Frontal cortex (tissue), 4 donors: ENCODE data around the gene CHST9. TPM values are rescaled to one million over a fixed set of nuclear protein-coding genes. Genes with fewer than 3 reads are reported as not detected.
"Not testable (repeated sequence)": the region's sequence is repeated elsewhere in the genome, so short reads cannot be mapped to it uniquely, and the experiment has no call there.

ENCODE experiments used
- DNase-seq, 2 donors: peaks; one replicate each; pipeline ENCODE4 v3.0.0; 2012; ENCODE audit warnings: low spot score in 2 of 2
- FAIRE-seq: peaks from 2 replicates; lab custom pipeline; 2012; peaks lifted over from hg19 to GRCh38; lab: Jason Lieb, UNC
- total RNA-seq: library from RNA; depleted of rRNA; stranded (reverse); fragments of >200 nt; gene quantifications from one replicate; pipeline ENCODE4 v1.2.3, GENCODE V29; 2014
- donor health status: control.
- donor health status: control.
- donor health status: control.

CHST9 gene, protein sequence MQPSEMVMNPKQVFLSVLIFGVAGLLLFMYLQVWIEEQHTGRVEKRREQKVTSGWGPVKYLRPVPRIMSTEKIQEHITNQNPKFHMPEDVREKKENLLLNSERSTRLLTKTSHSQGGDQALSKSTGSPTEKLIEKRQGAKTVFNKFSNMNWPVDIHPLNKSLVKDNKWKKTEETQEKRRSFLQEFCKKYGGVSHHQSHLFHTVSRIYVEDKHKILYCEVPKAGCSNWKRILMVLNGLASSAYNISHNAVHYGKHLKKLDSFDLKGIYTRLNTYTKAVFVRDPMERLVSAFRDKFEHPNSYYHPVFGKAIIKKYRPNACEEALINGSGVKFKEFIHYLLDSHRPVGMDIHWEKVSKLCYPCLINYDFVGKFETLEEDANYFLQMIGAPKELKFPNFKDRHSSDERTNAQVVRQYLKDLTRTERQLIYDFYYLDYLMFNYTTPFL
- 2.4 TPM for total RNA-seq

DNA sequence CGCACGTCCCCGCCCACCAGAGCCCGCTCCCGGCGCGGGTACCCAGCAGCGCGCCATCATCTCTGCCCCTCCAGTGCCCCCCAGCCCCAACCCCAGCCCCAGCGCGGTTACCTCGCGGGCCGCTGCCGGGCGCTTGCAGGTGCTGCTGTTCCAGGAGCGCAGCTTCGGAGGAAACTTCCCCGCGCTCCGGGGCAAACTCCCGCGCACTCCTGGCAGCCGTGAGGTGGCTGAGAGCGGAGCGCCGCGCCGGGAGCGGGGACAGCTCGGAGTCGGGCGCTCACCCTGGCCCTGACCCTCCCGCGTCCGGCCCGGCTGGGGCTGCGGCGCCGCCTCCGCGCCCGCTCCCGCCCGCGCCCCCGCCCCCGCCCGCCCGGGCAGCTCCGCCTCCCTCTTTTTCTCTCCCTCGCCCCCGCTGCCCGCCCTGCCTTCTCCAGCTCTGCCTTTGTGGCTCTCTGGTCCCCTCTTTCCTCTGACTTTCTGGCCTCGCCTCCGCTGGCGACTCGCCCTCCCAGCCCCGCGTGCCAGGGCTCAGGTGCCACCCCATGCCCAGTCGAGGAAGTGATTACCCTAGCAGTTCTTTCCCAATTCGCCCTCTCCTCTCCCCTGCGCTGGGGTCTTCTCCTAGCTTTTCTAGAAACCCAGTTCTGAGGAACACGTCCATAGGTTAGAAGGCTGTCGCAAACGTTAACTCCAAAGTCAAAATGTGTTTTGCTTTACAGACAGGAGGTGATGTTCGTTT, at the start of gene CHST9:
CHST9 (minus strand) TSS at position 284 of the 739 bp plus-strand sequence. CDS start 42,499 bp downstream, outside the sequence.
- DNase-seq, result peak; percentile 46 to 59
- no peak for FAIRE-seq

DNA sequence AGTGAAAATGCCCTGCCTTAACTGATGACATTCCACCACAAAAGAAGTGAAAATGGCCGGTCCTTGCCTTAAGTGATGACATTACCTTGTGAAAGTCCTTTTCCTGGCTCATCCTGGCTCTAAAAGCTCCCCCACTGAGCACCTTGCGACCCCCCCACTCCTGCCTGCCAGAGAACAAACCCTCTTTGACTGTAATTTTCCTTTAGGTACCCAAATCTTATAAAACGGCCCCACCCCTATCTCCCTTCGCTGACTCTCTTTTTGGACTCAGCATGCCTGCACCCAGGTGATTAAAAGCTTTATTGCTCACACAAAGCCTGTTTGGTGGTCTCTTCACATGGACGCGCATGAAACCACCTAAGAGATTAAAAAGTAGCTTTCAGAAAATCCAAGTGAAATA, 47.2 kb upstream of the CHST9 start:
- DNase-seq, FAIRE-seq: not testable (repeated sequence)

DNA sequence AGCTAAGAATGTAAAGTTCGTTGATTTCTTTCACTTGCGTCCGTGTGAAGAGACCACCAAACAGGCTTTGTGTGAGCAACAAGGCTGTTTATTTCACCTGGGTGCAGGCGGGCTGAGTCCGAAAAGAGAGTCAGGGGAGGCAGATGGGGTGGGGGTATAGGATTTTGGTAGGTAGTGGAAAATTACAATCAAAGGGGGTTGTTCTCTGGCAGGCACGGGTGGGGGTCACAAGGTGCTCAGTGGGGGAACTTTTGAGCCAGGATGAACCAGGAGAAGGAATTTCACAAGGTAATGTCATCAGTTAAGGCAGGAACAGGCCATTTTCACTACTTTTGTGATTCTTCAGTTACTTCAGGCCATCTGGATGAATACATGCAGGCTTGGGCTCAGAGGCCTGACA, 46.6 kb upstream of the CHST9 start:
- not testable (repeated sequence) for DNase-seq, FAIRE-seq

DNA sequence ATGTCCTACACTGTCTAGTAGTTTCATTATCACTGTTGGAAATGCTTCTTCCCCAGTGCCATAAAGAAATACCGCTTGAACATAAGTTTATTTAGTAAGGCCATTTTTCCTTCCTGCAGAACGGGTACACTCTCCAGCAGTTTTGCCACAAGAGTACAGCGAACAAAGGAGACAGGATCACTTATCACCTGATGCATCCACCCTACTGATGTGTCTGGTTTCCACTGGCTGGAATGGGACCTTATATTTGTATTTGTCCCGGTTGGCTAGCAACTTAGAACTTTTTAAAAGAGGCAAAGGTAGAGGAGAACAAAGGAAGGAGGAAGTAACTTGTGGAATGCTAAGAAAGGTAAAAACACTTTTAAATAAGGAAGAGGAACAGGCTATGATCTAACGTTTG, 46.1 kb upstream of the CHST9 start:
- DNase-seq, FAIRE-seq: not testable (repeated sequence)

DNA sequence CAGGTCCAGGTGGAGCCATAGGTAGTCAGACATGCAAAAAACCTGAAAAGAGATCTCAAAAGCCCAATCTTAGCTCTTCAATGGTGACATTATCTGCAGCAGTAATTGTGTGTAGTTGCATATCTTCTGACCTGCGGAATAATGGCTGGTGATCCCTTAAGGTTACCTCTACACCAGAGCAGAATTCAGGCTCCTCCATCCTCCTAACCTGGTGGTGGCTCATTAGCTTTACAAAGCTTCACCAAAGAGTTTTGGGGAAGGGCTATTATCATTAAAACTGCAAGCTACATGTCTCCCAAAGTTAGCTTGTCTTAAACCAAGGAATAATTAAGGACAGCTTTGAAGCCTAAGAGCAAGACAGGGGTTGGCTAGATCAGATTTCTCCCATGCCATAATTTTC, 42.6 kb upstream of the CHST9 start:
- no peak for FAIRE-seq

DNA sequence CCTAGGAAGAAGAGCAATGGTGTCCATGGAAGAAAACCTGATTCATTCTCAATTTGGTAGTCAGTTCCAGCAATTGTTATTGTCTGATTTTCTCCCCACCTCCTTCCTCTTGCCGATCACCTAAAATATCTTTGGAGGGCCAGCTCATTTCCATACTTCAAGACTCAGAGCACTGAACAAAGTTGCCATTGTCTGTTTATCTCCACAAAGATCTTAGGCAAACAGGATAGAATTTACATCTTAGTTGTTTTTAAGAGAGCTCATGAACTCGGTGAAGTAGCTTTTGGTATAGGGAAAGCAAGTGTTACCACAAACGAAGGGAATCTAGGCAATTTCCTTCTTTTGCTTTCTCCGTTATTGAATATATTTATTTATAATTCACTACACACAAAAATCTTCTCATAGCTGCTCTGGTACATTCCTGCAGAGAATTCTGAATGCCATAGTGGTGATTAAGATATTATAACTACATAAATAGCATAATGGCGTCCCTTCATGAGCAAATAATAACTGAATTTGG, 41.5 kb upstream of the CHST9 start:
- no peak for FAIRE-seq
- DNase-seq, result no peak

More for the DNA sequence above, 42.6 kb upstream of the CHST9 start:
- no peak for DNase-seq

DNA sequence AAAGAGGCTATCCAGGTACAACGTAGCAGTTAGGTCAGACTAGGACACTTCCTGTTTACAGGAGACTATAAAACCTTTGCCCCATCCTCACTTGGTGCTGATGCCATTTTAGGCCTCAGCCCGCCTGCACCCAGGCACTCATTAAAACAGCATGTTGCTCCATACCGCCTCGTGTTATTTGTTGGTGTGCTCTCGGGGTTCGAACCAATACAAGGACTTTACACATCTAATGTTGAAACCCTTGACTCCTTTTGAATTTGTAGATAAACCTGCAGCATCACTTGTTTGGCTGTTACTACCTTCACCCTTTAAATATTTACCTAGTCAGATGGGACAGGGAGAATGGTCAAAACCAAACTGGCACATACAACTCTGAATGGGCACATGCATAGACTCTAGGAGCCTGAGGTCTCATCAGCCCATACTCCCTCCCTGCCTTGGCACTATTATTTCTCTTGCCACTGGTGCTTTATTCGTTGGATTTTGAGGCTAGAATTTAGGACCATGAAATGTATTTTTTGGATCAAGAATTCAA, 40.9 kb upstream of the CHST9 start:
- DNase-seq (no peak), FAIRE-seq (no peak)

DNA sequence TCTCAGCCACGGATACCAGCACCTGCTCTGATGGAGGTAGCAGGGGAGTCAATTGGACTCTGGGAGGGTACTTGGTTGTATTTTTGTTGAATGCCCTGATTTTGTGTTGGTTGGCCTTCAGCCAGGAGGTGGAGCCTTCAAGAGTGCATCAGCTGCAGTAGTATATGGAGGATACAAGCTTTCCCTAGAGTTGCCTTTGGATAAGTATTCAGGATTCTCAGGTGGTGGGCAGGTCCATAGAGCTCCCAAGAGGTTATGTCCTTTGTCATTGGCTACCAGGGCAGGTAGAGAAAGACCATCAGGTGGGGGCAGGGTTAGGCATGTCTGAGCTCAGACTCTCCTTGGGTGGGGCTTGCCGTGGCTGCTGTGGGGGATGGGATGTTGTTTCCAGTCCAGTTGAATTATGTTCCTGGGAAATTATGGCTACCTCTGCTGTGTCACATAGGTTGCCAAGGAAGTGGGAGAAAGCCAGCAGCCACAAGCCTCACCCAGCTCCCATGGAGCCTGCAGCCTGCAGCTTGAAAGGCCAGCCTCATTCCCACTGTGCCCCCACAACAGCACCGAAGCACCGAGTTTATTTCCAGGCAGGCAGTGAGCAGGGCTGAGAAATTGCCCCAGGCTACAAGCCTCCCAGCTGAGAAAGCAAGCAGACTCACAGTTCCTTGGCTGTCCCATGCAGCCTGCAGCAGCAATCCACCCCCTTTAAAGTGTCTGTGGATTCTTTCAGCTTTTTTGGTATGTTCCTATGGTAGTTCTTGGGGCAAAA, 38.6 kb upstream of the CHST9 start:
- no peak for DNase-seq
- no peak for FAIRE-seq

DNA sequence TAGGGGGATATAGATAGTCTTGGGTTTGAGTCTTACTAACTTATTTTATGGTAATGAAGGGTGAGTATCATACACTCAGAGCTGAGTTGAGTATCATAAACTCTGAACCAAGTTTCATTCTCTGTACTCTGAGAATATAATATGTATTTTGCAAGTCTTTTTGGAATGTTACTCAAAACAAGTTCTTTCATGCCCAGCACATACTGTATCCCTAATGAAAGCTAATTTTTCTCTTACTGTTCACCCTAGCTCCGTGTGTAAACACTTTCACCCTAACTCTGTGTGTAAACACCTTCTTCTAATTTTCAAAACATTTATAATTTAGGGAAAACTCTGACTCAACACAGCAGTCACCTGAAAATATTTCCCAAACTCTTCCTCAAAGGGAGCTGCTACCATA, 29.7 kb upstream of the CHST9 start:
- no peak for FAIRE-seq

DNA sequence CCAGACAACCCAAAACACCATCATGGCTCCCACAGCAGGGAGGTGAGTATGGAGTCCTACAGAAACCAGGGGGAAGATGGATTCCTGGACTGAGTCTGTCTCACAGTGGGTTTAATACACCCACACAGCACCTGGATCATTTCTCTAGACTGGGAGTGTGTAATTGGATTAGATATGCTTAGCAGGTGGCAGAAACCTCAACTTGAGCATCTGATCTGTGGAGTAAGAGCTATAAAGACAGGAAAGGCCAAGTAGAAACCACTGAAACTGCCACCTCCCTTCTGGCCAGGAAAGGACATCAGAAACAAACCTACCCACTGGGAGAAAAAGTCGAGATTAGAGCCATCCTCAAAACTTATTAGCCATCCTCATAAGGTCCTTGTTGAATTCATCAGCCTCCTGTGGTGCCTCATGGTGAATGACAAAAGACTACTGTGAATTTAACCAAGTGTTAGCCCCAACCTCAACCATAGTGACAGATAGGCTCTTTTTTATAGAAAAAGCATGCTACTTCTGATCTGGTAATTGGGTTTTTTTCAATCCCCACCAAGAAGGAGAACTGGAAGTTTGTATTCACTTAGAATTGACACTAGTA, 28.1 kb upstream of the CHST9 start:
- FAIRE-seq (no peak), DNase-seq (no peak)

More for the DNA sequence above, 29.7 kb upstream of the CHST9 start:
- DNase-seq, result no peak

DNA sequence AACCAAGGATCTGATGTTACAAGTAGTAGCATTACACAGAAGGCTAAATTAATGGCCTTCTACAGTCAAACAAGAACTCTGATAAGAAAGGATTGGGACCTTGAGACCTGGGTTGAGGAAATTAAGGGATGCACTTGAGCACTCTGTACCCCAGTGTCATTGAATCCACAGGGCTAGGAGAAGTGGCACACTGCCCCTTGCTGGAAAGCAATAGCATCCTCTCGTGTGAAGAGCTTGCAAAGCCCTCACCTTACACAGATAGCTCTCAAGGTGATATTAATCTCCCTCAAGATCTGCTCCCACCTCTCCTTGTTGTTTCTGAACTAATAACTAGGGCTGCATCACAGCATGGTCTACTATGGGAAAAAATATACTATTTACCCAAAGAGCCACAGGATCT, 26.5 kb upstream of the CHST9 start:
- DNase-seq (no peak), FAIRE-seq (no peak)

DNA sequence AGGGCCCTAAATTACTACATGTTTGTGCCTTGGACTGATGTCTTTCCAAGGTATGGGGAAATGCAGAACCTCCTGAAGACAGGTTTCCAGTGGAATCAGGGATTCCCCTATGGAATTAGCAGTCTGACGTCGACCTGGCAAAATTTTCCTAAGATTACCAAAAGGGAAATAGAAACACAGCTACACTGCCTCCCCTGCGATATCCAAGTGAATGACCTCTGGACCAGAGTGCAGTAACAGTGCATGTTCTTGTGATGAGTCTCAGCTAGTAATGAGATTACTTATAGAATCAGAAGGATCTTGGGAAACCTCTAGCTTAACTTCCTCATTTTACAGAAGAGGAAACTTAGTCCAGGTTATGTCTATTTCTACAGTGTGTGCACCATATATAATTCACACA, 21.3 kb upstream of the CHST9 start:
- no peak for FAIRE-seq

DNA sequence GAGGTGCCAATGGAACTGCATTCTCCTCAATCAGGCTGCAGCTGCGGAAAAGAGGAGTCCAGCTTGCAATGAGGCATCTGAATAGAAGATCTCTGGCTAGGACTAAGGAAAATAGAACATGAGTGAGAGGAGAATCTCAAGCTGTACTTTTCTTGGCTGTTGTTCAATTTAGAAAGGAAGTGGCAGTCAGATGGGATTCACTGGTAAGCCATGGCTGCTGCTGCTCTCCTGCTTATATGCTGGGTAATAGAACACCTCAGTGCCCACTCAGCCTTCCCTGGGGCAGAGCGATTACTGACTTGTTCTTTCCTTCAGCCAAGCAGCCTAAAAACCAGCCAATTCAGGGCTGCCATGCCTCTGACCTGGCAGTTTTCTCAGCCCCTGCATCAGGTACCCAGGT, 17.6 kb upstream of the CHST9 start:
- DNase-seq (no peak), FAIRE-seq (no peak)

More for the DNA sequence above, 21.3 kb upstream of the CHST9 start:
- DNase-seq, result no peak

DNA sequence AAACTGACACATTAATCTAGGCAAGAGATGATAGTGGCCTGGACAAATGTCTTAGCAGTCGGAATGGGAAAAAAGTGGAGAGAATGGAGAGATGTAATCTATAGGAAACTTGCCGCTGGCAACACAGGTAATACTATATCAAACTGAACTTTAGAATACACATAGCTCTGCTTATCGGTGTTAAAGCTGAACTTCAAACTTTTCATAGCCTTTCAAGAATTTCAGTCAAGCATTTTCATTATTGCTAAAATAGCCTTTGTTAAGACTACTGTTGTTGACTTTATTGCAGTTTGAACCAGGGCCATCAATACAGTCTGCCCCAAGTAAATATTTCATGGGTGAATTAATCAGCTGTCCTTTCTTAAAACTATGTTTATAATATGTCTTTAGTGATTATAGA, 12.9 kb upstream of the CHST9 start:
- no peak for DNase-seq
- no peak for FAIRE-seq

DNA sequence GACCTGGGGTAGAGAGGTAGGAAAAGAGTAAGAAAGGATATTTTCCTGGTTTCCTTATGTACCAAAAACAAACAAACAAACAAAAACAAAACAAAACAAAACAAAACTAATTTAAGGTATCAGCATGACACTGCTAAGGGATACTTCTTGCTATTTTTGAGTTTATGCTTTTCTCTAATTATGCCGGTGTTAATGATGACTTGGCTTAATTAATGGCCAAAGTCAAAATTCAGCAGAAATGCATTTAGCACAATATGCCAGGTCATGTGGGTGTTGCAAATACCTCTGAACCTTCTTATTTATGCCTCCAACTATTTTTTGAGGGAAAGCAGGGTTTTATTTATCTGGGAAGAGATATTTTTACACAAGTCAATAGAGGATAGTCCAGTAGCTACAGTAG, 3.2 kb upstream of the CHST9 start:
- DNase-seq, result no peak
- no peak for FAIRE-seq

DNA sequence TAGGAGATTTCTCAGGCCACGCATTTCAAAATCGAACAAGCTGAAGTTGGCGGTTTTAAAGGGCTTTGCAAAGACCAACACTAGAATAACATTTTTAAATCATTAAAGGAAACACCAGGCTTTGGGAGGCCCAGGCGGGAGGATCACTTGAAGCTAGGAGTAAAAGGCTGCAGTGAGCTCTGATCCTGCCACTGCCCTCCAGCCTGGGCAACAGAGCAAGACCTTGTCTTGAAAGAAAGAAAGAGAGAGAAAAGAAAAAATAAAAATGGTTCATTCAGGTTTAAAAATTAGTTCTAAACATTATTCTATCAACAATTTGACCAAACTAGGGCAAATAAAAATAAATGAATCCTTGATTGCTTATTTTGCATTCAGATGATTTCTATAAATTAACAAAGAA, 789 bp upstream of the CHST9 start:
- FAIRE-seq (no peak), DNase-seq (no peak)

DNA sequence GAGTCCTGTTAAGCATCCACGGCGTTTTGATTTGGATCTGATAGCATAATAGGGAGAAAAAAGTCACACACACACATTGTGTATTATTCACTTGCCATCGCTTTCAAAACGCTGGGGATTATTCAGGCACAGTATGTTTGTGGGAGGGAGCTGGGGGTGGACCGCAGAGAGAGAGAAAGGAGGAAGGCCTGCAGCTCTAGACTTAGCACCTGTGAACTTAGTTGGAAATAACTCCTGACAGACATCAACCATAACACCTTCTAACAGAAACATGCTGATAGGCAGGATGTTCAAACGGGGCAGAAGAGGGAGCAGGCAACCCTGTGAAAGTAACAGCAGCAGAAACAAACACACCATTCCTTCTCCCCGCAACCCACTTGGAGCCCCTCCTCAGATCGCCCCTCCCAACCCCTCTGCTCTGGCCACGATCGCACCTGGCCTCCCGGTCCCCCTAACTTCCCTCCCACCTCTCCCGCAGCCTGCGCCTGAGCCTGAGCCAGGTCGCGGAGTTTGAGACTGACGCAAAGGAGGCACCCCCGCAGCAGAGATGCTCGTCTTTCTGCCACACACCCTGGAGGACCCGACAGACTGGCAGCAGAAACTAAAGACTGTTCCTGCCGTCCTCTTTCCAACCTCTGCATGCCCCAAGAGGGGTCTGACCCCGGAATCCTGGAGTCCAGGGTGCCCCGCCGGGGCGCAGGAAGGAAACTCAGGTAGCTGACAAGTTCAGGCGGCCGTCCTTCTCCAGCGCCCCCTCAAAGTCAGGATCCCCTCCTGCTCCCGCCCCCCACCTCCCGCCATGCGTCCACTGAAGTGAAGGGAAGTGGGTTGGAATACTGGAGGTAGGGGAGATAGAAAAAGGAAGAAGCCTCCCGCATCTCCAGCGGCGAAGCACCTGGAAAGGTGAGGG, 738 bp downstream of the CHST9 start:
- FAIRE-seq, result no peak

DNA sequence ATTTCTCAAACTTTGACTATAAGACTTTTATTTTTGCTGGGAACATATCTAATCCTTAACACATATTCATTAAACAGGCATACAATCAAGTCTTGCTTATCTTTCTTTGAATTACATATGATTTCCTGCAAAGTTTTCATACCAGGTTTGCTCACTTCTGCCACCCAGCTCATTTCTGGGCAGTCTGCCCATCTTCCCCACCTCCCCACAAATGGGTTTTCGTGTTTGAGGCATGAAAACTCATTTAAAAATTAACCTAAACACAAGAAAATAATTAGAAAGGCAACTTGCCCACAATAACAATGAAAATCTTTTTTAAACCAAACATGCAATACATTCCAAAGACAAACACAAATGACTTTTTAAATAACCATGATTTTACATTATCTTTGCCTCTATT, 3.4 kb downstream of the CHST9 start:
- DNase-seq (no peak), FAIRE-seq (no peak)

More for the DNA sequence above, 738 bp downstream of the CHST9 start:
- peak in 1 of 2 donors; percentile 14 for DNase-seq
